Measurements from ENCODE around the gene HECTD1. TPM values are rescaled to one million over a fixed set of nuclear protein-coding genes. Genes with fewer than 3 reads are reported as not detected.

The HECTD1 gene
- total RNA-seq, 1 donor from 2014 or later = 143 TPM

GRCh38 chr14:31128601-31129526, 78.7 kb downstream of the HECTD1 start:
- Mint-ChIP-seq H3K4me3 (no peak overlapping the region), H3K27me3 (no peaks in the 10 kb centered on the region), H3K36me3 (peaks cover 26% of the 10 kb centered on the region), H3K27ac (no peak overlapping the region), H3K4me1 (ENCODE audit: unreplicated experiment) (no peaks in the 10 kb centered on the region), H3K9me3 (no peaks in the 10 kb centered on the region)
- TF ChIP-seq CTCF (conservative IDR thresholded peaks at IDR 0.05) = no peak
- DNase-seq (ENCODE audit: extremely low spot score, unreplicated experiment) = no peak

- Mint-ChIP-seq H3K36me3 (peaks cover 25% of the 10 kb centered on the region), H3K27ac (no peak overlapping the region), H3K4me3 (no peak overlapping the region), H3K9me3 (no peaks in the 10 kb centered on the region), H3K4me1 (ENCODE audit: unreplicated experiment) (no peaks in the 10 kb centered on the region), H3K27me3 (no peaks in the 10 kb centered on the region)
- DNase-seq (ENCODE audit: extremely low spot score, unreplicated experiment) = no peak
- no peak for TF ChIP-seq CTCF (conservative IDR thresholded peaks at IDR 0.05)
Observed at GRCh38 chr14:31127690-31128089, 79.9 kb downstream of the HECTD1 start.

GRCh38 chr14:31126680-31127079, 80.9 kb downstream of the HECTD1 start:
- DNase-seq (ENCODE audit: extremely low spot score, unreplicated experiment) = no peak
- Mint-ChIP-seq H3K27ac (no peak overlapping the region), H3K27me3 (no peaks in the 10 kb centered on the region), H3K4me1 (ENCODE audit: unreplicated experiment) (no peaks in the 10 kb centered on the region), H3K9me3 (no peaks in the 10 kb centered on the region), H3K36me3 (peaks cover 29% of the 10 kb centered on the region), H3K4me3 (no peak overlapping the region)
- no peak for TF ChIP-seq CTCF (conservative IDR thresholded peaks at IDR 0.05)

- Mint-ChIP-seq H3K27ac (no peak overlapping the region), H3K4me1 (ENCODE audit: unreplicated experiment) (no peaks in the 10 kb centered on the region), H3K27me3 (no peaks in the 10 kb centered on the region), H3K9me3 (no peaks in the 10 kb centered on the region), H3K36me3 (peaks cover 34% of the 10 kb centered on the region), H3K4me3 (no peak overlapping the region)
- DNase-seq (ENCODE audit: extremely low spot score, unreplicated experiment) = no peak
- TF ChIP-seq CTCF (conservative IDR thresholded peaks at IDR 0.05) = no peak
Observed at GRCh38 chr14:31125231-31125630, 82.4 kb downstream of the HECTD1 start.

GRCh38 chr14:31124197-31124596, 83.4 kb downstream of the HECTD1 start:
- Mint-ChIP-seq H3K36me3 (peaks cover 35% of the 10 kb centered on the region), H3K4me1 (ENCODE audit: unreplicated experiment) (no peaks in the 10 kb centered on the region), H3K27me3 (no peaks in the 10 kb centered on the region), H3K4me3 (no peak overlapping the region), H3K27ac (no peak overlapping the region), H3K9me3 (no peaks in the 10 kb centered on the region)
- TF ChIP-seq CTCF (conservative IDR thresholded peaks at IDR 0.05) = no peak
- no peak for DNase-seq (ENCODE audit: extremely low spot score, unreplicated experiment)
